HG03045 (cell line): Measurements from ENCODE around the gene OR10V1.

Experiments
- ATAC-seq: cut with Tn5 transposase; IDR thresholded peaks from one replicate; pipeline ENCODE4 v1.9.1; 2021; ENCODE audit warnings: mild to moderate bottlenecking, moderate library complexity; ENCODE audit not compliant: unreplicated experiment

OR10V1 gene

GRCh38 chr11:59668950-59669610 lies 44.6 kb downstream of the OR10V1 start, which contains the start of gene PATL1:
PATL1 (minus strand) TSS chr11:59669037; CDS start chr11:59668895, 142 bp downstream.
- peak; percentile 95 for ATAC-seq

- ATAC-seq: peak; percentile 38
Observed at GRCh38 chr11:59668188-59668949, 45.3 kb downstream of the OR10V1 start.

- no peak for ATAC-seq
Observed at GRCh38 chr11:59667812-59668187, 45.8 kb downstream of the OR10V1 start.

GRCh38 chr11:59666969-59667368 lies 46.7 kb downstream of the OR10V1 start:
- no peak for ATAC-seq
